ENCODE measurements around the gene SDR39U1. TPM values are rescaled to one million over a fixed set of nuclear protein-coding genes. Genes with fewer than 3 reads are reported as not detected.

The SDR39U1 gene
- total RNA-seq, 1 experiment from 2014 or later, result 24.7 TPM

DNA sequence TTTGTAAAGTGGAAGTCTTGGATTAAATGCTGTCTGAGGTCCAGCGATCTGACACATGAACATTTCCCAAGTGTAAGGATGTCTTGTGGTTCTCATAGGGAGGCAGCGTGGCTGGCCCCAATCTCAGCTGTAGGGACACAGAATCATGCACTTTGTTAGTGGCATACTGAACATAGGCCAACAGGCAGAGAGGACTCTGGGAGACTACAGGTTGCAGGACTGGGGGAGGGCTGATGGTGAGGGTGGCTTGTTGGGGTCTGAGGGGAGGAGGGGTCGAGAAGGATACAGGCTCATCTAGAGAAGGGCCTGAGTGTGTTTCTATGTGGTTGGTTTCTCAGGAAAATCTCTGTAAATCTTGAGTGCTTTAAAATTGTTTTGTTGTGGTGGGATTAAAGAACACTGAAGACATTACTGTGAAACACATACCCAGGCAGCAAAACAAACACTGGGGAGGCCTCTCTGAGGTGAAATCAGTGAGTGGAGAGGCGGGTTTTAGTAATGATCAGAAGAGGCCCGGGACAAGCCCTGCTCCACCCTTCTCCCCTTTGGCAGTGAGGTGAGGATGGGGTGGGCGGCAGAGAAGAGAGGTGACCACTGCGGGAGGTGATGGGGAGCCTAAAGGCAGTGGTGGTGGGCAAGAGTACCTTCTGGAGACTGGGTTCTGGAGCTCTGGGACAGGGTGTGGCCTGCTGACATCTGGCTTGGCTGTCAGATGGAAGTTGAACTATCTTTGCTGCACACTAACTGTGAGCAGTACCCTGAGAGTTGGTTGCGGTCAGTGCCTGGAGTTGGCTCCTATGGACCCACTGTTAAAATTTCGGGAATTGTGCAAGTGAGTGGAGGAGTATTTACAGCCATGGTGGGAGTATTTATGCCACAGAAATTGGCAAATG is 40.5 kb downstream of the SDR39U1 start:
- no peaks in the 10 kb centered on the region for H3F3A ChIP-seq (ENCODE audit: low read length, unreplicated experiment)

GRCh38 chr14:24399999-24400718 is 42.4 kb downstream of the SDR39U1 start:
- Histone ChIP-seq H3K27me3 (ENCODE audit: low read length) (no peaks in the 10 kb centered on the region), H3K27ac (ENCODE audit: low read length) (no peak overlapping the region), H4K20me1 (ENCODE audit: low read length) (no peaks in the 10 kb centered on the region), H3K4me3 (ENCODE audit: low read length) (no peak overlapping the region), H3K9me2 (replicated peaks; ENCODE audit: low read length) (no peaks in the 10 kb centered on the region), H3K9me3 (ENCODE audit: low read length) (no peaks in the 10 kb centered on the region), H3K4me2 (ENCODE audit: low read length) (peak overlapping the region; percentile 78), H3K36me3 (ENCODE audit: low read depth, low read length) (no peaks in the 10 kb centered on the region), H3K9ac (ENCODE audit: low read length) (no peak overlapping the region), H3K4me1 (ENCODE audit: insufficient read depth, low read length) (peaks cover 5% of the 10 kb centered on the region; the same call in 1 of the 2 replicates), H2AFZ (ENCODE audit: low read length) (no peak overlapping the region), H3F3A (ENCODE audit: low read length, unreplicated experiment) (no peaks in the 10 kb centered on the region), H3K79me2 (ENCODE audit: low read length) (no peaks in the 10 kb centered on the region)
- no TSS peak for BruUV-seq (replicated peaks)
- DNase-seq (no peak), ATAC-seq (no peak)
- no peak for TF ChIP-seq EZH2phosphoT487 (IDR thresholded peaks at IDR 0.05; ENCODE audit: borderline replicate concordance, low read length)
- TF ChIP-seq, protein P1, sequence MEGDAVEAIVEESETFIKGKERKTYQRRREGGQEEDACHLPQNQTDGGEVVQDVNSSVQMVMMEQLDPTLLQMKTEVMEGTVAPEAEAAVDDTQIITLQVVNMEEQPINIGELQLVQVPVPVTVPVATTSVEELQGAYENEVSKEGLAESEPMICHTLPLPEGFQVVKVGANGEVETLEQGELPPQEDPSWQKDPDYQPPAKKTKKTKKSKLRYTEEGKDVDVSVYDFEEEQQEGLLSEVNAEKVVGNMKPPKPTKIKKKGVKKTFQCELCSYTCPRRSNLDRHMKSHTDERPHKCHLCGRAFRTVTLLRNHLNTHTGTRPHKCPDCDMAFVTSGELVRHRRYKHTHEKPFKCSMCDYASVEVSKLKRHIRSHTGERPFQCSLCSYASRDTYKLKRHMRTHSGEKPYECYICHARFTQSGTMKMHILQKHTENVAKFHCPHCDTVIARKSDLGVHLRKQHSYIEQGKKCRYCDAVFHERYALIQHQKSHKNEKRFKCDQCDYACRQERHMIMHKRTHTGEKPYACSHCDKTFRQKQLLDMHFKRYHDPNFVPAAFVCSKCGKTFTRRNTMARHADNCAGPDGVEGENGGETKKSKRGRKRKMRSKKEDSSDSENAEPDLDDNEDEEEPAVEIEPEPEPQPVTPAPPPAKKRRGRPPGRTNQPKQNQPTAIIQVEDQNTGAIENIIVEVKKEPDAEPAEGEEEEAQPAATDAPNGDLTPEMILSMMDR (conservative IDR thresholded peaks at IDR 0.05; ENCODE audit: low read depth, low read length), result no peak
- no peak for TF ChIP-seq EZH2 (IDR thresholded peaks at IDR 0.05; ENCODE audit: low read length, unreplicated experiment)
- ChIA-PET POLR2A (ENCODE audit: unreplicated experiment) (no interaction called here), CTCF (interaction anchor here (0.7 kb wide), 1 partner anchor 67 kb away, joined by 6 read pairs; no protein-coding TSS in a partner anchor)
- intact Hi-C loops (cut with micrococcal nuclease), result no loop called here

More for the DNA sequence above, 40.5 kb downstream of the SDR39U1 start:
- Histone ChIP-seq H3K9me2 (replicated peaks; ENCODE audit: low read length) (no peaks in the 10 kb centered on the region), H3K4me2 (ENCODE audit: low read length) (no peak overlapping the region), H3K9me3 (ENCODE audit: low read length) (no peaks in the 10 kb centered on the region), H3K36me3 (ENCODE audit: low read depth, low read length) (no peaks in the 10 kb centered on the region), H3K27ac (ENCODE audit: low read length) (no peak overlapping the region), H3K27me3 (ENCODE audit: low read length) (no peaks in the 10 kb centered on the region), H2AFZ (ENCODE audit: low read length) (no peak overlapping the region), H3K4me3 (ENCODE audit: low read length) (no peak overlapping the region), H3K79me2 (ENCODE audit: low read length) (no peaks in the 10 kb centered on the region), H3K9ac (ENCODE audit: low read length) (no peak overlapping the region), H3K4me1 (ENCODE audit: insufficient read depth, low read length) (peaks cover 5% of the 10 kb centered on the region; the same call in 1 of the 2 replicates), H4K20me1 (ENCODE audit: low read length) (no peaks in the 10 kb centered on the region)
- CTCF ChIA-PET, result no interaction called here
- DNase-seq (no peak), ATAC-seq (no peak)
- intact Hi-C loops (cut with micrococcal nuclease), result no loop called here
- POLR2A ChIA-PET (ENCODE audit: unreplicated experiment), result no interaction called here
- no peak for TF ChIP-seq EZH2phosphoT487 (IDR thresholded peaks at IDR 0.05; ENCODE audit: borderline replicate concordance, low read length)
- TF ChIP-seq, protein P1 (conservative IDR thresholded peaks at IDR 0.05; ENCODE audit: low read depth, low read length), result no peak
- TF ChIP-seq EZH2 (IDR thresholded peaks at IDR 0.05; ENCODE audit: low read length, unreplicated experiment), result no peak
- BruUV-seq (replicated peaks), result TSS peak; percentile 7

All from PC-3 (cell line).